GM12891 (cell line): Measurements from ENCODE around the gene MAGI1.
A peak's percentile ranks its signal among the peaks of the same experiment; 100 is the strongest.

Experiments used
- DNase-seq: peaks from one replicate; pipeline ENCODE4 v3.0.0; 2011; ENCODE audit warnings: low spot score; ENCODE audit not compliant: insufficient read length
- FAIRE-seq: peaks from 2 replicates; lab custom pipeline; 2011; peaks lifted over from hg19 to GRCh38; lab: Jason Lieb, UNC
- PAX5 ChIP-seq: IDR thresholded peaks from 2 replicates; pipeline ENCODE4 v1.6.1; 2011; ENCODE audit warnings: low read length, moderate library complexity, mild to moderate bottlenecking; ENCODE audit not compliant: insufficient read depth, severe bottlenecking
- POLR2A ChIP-seq: IDR thresholded peaks from 2 replicates; pipeline ENCODE4 v1.6.1; 2011; ENCODE audit warnings: low read depth, low read length, control low read depth
- POLR2AphosphoS5 ChIP-seq: IDR thresholded peaks from 2 replicates; pipeline ENCODE4 v1.6.1; 2011; ENCODE audit warnings: low read depth, low read length, control low read depth
- POU2F2 ChIP-seq: IDR thresholded peaks from 2 replicates; pipeline ENCODE4 v1.6.1; 2011; ENCODE audit warnings: low read depth, mild to moderate bottlenecking, control low read depth, low read length, moderate library complexity
- SPI1 ChIP-seq: IDR thresholded peaks from 2 replicates; pipeline ENCODE4 v1.6.1; 2011; ENCODE audit warnings: low read depth, low read length, control low read depth
- TAF1 ChIP-seq: IDR thresholded peaks from 2 replicates; pipeline ENCODE4 v1.6.1; 2011; ENCODE audit warnings: low read depth, low read length, control low read depth

Gene MAGI1

GRCh38 chr3:65342084-65342683 lies 696.5 kb downstream of the MAGI1 start:
- FAIRE-seq (peak; percentile 66), DNase-seq (peak; percentile 18)
- TF ChIP-seq POU2F2 (no peak), POLR2AphosphoS5 (no peak), POLR2A (no peak), PAX5 (no peak), TAF1 (no peak), SPI1 (no peak)

GRCh38 chr3:65339192-65339740 lies 699.5 kb downstream of the MAGI1 start:
- no peak for DNase-seq
- no peak for FAIRE-seq
- TF ChIP-seq POLR2A (no peak), TAF1 (no peak), POLR2AphosphoS5 (no peak), SPI1 (no peak), PAX5 (no peak), POU2F2 (no peak)

GRCh38 chr3:65338571-65338970 lies 700.1 kb downstream of the MAGI1 start:
- DNase-seq, result no peak
- no peak for FAIRE-seq
- TF ChIP-seq TAF1, result no peak
- no peak for TF ChIP-seq SPI1
- TF ChIP-seq PAX5, result no peak
- TF ChIP-seq POLR2A, result no peak
- no peak for TF ChIP-seq POLR2AphosphoS5

GRCh38 chr3:65335587-65335986 lies 703.1 kb downstream of the MAGI1 start:
- no peak for TF ChIP-seq POLR2AphosphoS5
- no peak for TF ChIP-seq SPI1
- no peak for TF ChIP-seq POU2F2
- no peak for DNase-seq
- no peak for FAIRE-seq

- DNase-seq (no peak), FAIRE-seq (no peak)
- no peak for TF ChIP-seq POLR2A
- no peak for TF ChIP-seq SPI1
- no peak for TF ChIP-seq POU2F2
- TF ChIP-seq TAF1, result no peak
- no peak for TF ChIP-seq PAX5
- TF ChIP-seq POLR2AphosphoS5, result no peak
Observed at GRCh38 chr3:65334045-65334665, 704.6 kb downstream of the MAGI1 start.

- TF ChIP-seq POLR2AphosphoS5, result no peak
- DNase-seq (no peak), FAIRE-seq (no peak)
Observed at GRCh38 chr3:65331730-65332129, 707.0 kb downstream of the MAGI1 start.

GRCh38 chr3:65330072-65330471 lies 708.6 kb downstream of the MAGI1 start:
- no peak for DNase-seq
- TF ChIP-seq POLR2AphosphoS5 (no peak), PAX5 (no peak)
- FAIRE-seq, result no peak

- no peak for TF ChIP-seq POU2F2
- TF ChIP-seq POLR2AphosphoS5, result no peak
- TF ChIP-seq POLR2A, result no peak
- TF ChIP-seq PAX5, result no peak
- TF ChIP-seq TAF1, result no peak
- no peak for TF ChIP-seq SPI1
- DNase-seq (no peak), FAIRE-seq (no peak)
Observed at GRCh38 chr3:65328148-65328547, 710.6 kb downstream of the MAGI1 start.

GRCh38 chr3:65326574-65326973 lies 712.1 kb downstream of the MAGI1 start:
- no peak for TF ChIP-seq POU2F2
- no peak for TF ChIP-seq PAX5
- no peak for TF ChIP-seq SPI1
- TF ChIP-seq TAF1, result no peak
- TF ChIP-seq POLR2A, result no peak
- TF ChIP-seq POLR2AphosphoS5, result no peak
- DNase-seq (no peak), FAIRE-seq (no peak)

- no peak for TF ChIP-seq TAF1
- FAIRE-seq (no peak), DNase-seq (no peak)
Observed at GRCh38 chr3:65322910-65323309, 715.8 kb downstream of the MAGI1 start.

- TF ChIP-seq POLR2A (no peak), POLR2AphosphoS5 (no peak), TAF1 (no peak), POU2F2 (no peak), PAX5 (no peak), SPI1 (no peak)
- DNase-seq (no peak), FAIRE-seq (no peak)
Observed at GRCh38 chr3:65318231-65318630, 720.5 kb downstream of the MAGI1 start.
